DND-41 (cell line): ENCODE data around the gene THSD4.

ENCODE experiments used
- CTCF ChIP-seq: IDR thresholded peaks from 2 replicates; pipeline ENCODE4 v1.5.1; 2012; ENCODE audit warnings: borderline replicate concordance, low read length, moderate library complexity, mild to moderate bottlenecking; ENCODE audit not compliant: poor library complexity, severe bottlenecking; ENCODE audit errors: extremely low read depth
- EZH2 ChIP-seq: IDR thresholded peaks from 3 replicates; pipeline ENCODE4 v1.6.1; 2012; ENCODE audit warnings: borderline replicate concordance, low read depth, mild to moderate bottlenecking, moderate library complexity, low read length, inconsistent platforms; ENCODE audit not compliant: severe bottlenecking

GRCh38 chr15:71400294-71400693 lies 285.0 kb downstream of the THSD4 start:
- TF ChIP-seq CTCF (no peak), EZH2 (no peak)
